ENCODE measurements around the gene SCYL1. TPM values are rescaled to one million over a fixed set of nuclear protein-coding genes. Genes with fewer than 3 reads are reported as not detected.
"Not testable (repeated sequence)": the region's sequence is repeated elsewhere in the genome, so short reads cannot be mapped to it uniquely, and the experiment has no call there.

SCYL1 gene
- total RNA-seq, 4 donors from 2014 or later: 70.6 to 97.6 (median 89.2) TPM

DNA sequence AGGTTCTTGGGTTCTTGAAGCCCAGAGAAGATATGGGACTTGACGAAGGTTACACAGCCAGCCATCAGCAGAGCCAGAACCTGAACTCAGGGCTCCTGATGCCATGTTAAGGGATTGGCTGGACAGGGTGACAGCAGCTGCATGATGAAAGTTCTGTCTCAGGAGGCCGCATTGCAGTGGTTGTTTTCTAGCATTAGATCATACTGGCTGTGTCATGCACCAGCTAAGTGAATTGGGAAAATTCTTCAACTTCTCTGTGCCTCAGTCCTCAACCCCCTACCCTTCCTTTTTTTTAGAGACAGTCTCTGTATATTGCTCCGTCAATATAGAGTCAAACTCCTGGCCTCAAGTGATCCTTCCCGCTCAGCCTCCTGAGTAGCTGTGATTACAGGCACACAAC, 38.7 kb downstream of the SCYL1 start:
- TF ChIP-seq, protein P1, sequence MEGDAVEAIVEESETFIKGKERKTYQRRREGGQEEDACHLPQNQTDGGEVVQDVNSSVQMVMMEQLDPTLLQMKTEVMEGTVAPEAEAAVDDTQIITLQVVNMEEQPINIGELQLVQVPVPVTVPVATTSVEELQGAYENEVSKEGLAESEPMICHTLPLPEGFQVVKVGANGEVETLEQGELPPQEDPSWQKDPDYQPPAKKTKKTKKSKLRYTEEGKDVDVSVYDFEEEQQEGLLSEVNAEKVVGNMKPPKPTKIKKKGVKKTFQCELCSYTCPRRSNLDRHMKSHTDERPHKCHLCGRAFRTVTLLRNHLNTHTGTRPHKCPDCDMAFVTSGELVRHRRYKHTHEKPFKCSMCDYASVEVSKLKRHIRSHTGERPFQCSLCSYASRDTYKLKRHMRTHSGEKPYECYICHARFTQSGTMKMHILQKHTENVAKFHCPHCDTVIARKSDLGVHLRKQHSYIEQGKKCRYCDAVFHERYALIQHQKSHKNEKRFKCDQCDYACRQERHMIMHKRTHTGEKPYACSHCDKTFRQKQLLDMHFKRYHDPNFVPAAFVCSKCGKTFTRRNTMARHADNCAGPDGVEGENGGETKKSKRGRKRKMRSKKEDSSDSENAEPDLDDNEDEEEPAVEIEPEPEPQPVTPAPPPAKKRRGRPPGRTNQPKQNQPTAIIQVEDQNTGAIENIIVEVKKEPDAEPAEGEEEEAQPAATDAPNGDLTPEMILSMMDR (IDR thresholded peaks at IDR 0.05): no peak
- TF ChIP-seq POLR2A (IDR thresholded peaks at IDR 0.05) (no peak), POLR2AphosphoS5 (IDR thresholded peaks at IDR 0.05) (no peak), EP300 (IDR thresholded peaks at IDR 0.05) (no peak)
- Histone ChIP-seq H3K4me1 (peaks cover 0 to 60% (median 29%) of the 10 kb centered on the region in 3 donors), H3K27me3 (no peaks in the 10 kb centered on the region), H3K27ac (peak overlapping the region in 2 of 4 donors; percentile 21 to 98), H3K4me3 (no peak overlapping the region), H3K36me3 (no peaks in the 10 kb centered on the region), H3K9me3 (no peaks in the 10 kb centered on the region)
- no peak for ATAC-seq
- 96 to 100% methylated on average over 2 to 4 of the region's 4 CpGs for WGBS, 2 donors (ENCODE audit: low coverage in 1 of 2)

DNA sequence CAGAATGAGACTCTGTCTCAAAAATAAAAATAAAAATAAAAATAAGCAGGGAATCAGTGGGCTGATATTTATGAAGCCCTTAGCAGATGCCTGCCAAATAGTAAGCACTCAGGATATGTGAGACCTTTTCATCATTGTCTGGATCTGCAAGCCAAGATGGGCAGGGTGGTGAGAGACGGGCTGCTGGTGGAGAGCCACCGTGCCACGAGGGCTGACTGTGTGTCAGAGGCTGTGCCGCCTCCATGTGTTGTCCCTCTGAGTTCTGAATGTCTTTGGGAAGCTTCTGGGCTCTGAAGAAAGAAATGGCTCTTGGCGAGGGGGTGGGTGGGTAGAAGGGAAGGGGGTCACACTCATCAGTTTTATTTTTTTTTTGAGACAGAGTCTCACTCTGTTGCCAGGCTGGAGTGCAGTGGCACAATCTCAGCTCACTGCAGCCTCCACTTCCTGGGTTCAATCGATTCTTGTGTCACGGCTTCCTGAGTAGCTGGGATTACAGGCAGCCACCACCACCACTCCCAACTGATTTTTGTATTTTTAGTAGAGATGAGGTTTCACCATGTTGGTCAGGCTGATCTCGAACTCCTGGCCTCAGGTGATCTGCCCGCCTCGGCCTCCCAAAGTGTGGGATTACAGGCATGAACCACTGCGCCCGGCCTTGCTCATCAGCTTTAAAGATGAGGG, 40.1 kb downstream of the SCYL1 start:
- ATAC-seq, H3K36me3 ChIP-seq, H3K4me3 ChIP-seq, H3K9me3 ChIP-seq, H3K27me3 ChIP-seq: not testable (repeated sequence)
- Histone ChIP-seq H3K27ac (peak overlapping the region in 3 of 4 donors; percentile 28 to 98 (median 32)), H3K4me1 (peaks cover 0 to 58% (median 24%) of the 10 kb centered on the region in 3 donors)
- 80 to 82% methylated on average over 7 to 8 of the region's 12 CpGs for WGBS, 2 donors (ENCODE audit: low coverage in 1 of 2)

- Histone ChIP-seq H3K27ac (peak overlapping the region in 3 of 4 donors; percentile 32 to 98 (median 64)), H3K4me1 (peaks cover 0 to 53% (median 17%) of the 10 kb centered on the region in 3 donors)
- no peak for ATAC-seq
Observed at GRCh38 chr11:65565624-65566453, 41.0 kb downstream of the SCYL1 start.

GRCh38 chr11:65569164-65569972, 44.5 kb downstream of the SCYL1 start:
- Histone ChIP-seq H3K27ac (peak overlapping the region; percentile 62 to 99 (median 98)), H3K36me3 (no peaks in the 10 kb centered on the region), H3K4me3 (peak overlapping the region; percentile 61 to 96), H3K27me3 (no peaks in the 10 kb centered on the region), H3K4me1 (peaks cover 8 to 80% (median 37%) of the 10 kb centered on the region in 3 donors), H3K9me3 (no peaks in the 10 kb centered on the region)
- WGBS, 2 donors (ENCODE audit: low coverage in 1 of 2): 7 to 24% methylated on average over 10 to 20 of the region's 28 CpGs
- ATAC-seq: peak; percentile 6
- TF ChIP-seq POLR2A (IDR thresholded peaks at IDR 0.05) (no peak), EP300 (IDR thresholded peaks at IDR 0.05) (no peak), POLR2AphosphoS5 (IDR thresholded peaks at IDR 0.05) (no peak)
- TF ChIP-seq, protein P1 (IDR thresholded peaks at IDR 0.05): no peak

More at GRCh38 chr11:65565624-65566453, 41.0 kb downstream of the SCYL1 start:
- H3K36me3 ChIP-seq: no peaks in the 10 kb centered on the region
- TF ChIP-seq POLR2AphosphoS5 (IDR thresholded peaks at IDR 0.05) (no peak), POLR2A (IDR thresholded peaks at IDR 0.05) (no peak), EP300 (IDR thresholded peaks at IDR 0.05) (no peak)
- TF ChIP-seq, protein P1 (IDR thresholded peaks at IDR 0.05): no peak
- no peaks in the 10 kb centered on the region for H3K9me3 ChIP-seq
- WGBS, 2 donors (ENCODE audit: low coverage in 1 of 2): 66 to 76% methylated on average over 5 of the region's 7 CpGs
- no peaks in the 10 kb centered on the region for H3K27me3 ChIP-seq
- H3K4me3 ChIP-seq: no peak overlapping the region
